NCI-H2081 treated with DMSO at 0.1 percent for 48 hours (cell line): ENCODE data around the gene VSTM2B.

ENCODE experiments used
- DNase-seq: peaks from one replicate; lab custom pipeline; 2025; lab: John Stamatoyannopoulos, UW

VSTM2B gene

DNA sequence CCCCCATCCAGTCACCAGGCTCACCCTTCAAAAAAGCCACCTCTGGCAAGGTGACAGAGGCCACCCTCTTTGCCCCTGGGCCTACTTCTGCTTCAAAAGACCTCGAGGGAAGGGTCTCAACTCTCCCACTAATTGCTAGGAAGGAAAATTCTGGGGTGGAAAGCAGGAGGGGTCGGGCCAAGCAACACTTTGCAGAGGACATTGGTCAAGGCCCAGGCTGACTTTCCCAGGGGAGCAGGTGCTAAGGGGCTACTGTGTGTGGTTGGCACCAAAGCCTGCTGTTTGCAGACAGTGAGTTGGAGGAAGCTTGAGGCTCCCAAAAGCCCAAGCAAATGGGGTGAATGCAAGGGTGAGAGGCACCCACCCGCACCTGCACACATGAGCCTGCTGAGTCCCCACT, 28.6 kb upstream of the VSTM2B start:
- no peak for DNase-seq

DNA sequence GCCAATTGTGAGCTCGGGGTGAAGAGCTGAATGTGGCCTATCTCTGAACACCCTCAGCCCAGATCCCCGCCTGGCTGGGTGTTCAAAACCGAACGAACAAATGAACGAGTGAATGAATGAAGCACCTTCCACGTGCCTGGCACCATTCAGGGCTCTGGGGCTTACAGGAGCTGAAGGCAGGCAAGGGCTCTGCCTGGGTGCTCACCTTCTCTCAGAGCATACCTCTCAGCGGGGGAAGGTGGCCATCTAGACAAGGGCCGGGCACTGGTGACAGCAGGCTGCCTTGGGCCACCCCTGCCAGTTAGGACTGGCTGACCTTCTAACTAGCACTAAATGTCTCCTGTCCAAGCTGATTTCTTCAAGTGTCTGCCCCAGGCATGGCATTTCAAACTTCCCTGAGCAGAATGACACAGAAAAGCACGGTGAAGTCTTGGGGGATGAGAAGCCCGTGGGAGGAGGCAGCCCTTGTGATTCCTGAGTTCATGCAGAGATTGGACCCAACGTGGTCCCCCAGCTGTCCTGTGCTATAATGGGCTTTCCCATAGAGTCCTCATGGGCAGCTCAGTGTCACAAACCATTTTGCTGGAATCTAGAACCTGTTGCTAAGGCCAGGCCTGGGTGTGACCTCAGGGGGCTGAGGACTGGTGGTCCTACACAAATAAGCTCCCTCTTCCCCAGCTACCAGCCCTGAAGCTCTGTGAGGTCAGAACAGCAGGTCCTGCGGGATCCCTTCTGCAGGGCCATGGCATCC, 27.9 kb upstream of the VSTM2B start:
- no peak for DNase-seq

DNA sequence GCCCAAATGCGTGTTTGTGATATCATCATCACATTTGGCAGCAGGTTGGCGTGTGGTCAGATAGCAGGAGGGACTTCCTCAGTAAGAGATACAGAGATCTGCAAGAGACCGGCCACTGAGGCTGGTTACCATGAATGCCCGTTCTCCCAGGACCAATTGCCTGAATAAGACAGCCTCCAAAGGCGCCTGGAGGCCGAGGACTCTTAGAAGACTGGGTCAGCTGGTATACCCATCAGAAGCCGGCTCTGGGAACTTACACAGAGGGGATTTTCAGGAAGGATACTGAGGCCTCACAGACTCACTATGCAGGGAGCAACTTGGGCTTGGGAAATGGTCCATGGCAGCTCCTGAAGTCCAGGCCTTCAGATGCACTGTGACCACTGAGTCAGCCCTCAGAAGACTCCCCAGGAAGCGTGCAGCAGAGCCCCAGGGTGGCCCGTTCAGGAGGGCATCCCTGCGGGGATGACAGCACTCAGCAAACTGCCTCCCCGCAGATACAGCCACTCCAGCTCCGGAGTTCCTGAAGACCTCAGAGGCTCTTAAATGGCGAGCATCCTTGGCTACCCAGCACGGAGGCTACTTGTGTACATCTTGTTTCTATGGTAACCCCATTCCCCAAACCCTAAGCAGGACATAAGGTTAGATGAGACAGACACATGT, 26.4 kb upstream of the VSTM2B start:
- DNase-seq = no peak

DNA sequence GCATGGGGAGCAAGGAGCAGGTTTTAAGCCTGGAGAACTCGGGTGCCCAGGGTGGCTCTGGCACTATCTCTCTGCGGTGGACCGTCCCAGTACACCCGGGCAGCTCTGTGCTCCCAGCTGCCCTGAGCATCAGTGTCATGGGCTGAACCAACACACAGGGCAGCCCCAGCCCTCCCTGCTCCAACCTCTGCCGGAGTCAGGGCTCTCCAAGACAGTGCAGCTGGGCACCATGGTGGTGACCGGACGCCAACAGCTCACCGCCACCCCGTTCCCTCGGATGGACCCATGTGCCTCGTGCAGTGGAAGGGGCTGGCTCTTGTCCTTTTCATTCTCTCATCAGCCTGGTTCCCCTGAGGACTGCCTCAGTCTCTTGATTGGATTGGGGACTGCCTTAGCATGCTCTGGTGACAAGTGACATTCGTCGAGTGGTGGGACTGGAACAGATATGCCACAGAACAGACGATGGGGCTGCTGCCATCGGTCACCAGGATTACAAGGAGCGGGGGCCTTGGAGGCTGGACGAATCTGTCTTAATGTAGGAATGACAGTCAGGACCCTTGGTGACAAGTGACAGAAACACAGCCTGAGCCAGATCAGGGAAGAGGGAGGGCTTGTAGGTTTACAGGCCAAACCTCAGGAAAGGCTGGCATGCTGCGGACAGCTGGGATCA, 25.7 kb upstream of the VSTM2B start:
- no peak for DNase-seq

DNA sequence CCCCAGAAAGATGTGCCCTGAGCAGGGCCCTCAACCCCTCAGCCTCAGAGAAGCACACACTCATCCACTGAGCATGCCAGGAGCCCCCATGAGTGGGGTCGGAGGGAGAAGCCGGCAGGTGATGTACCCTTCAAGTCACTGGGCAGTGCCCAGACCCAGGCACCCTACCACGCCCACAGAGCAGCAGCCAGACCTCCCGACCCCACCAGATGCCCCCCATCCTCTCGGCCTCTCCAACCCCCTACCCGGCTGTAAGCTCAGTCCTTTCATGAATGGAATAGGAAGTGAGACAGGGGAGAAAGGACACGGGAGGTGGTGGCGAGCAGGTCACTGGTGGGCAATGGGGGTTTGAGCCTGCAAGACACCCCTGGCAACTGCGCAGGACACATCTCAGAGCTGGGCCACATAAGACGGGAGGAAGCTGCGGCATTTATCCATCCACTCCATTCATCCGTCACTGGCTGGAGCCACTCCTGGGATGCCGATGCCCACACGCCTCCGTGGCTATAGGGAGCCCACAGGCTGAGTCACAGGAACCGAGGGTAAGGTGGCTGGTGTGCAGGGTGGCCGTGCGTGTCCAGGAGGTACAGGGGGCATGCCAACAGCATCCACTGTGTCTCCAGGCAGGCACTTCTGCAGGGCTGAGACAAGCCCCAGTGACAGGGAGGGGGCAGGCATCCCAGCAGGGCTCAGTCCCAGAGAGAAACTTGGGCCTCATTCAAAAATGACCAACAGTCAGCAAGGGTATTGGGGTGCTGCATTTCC, 23.8 kb upstream of the VSTM2B start:
- DNase-seq = no peak

DNA sequence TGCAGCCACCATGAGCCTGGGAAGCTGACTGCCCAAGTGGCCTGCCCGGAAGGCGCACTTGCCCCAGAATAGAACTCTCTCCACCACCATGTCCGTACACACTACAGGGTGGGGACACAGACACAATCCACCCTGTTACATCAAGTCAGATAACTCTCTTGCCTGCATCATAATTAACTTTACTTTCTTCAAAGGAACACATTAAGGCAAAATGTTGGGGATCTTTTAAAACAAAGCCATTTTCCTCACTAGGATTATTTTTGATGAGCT, 23.3 kb upstream of the VSTM2B start:
- no peak for DNase-seq

DNA sequence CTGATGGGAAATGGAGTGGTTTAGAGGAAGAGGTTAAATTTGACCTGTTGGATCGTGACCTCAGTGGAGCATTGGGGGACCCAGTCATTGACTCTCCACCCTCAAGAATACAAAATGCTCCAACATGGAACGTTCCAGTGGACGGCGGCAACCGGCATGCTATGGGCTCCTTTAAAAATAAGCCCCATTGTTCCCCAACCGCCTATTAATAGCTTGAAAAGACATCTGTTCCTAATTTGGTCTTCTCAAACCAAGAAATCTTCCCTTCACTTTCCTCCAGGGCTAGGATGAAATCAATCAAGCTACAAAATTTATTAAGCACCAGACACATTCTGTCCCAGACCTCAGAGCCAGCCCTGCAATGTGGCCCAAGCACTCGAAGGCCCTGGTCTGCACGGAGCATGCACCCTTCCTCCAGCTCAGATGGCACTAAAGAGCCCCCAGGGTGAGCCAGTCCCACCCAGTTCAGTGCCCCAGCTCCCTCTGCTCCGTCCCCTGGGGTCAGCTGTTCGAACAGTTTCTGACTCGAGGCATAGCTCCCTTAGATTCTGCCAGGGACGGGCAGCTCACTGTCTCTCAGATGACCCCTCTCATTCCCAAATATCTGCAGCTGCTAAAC, 22.5 kb upstream of the VSTM2B start:
- DNase-seq = no peak

DNA sequence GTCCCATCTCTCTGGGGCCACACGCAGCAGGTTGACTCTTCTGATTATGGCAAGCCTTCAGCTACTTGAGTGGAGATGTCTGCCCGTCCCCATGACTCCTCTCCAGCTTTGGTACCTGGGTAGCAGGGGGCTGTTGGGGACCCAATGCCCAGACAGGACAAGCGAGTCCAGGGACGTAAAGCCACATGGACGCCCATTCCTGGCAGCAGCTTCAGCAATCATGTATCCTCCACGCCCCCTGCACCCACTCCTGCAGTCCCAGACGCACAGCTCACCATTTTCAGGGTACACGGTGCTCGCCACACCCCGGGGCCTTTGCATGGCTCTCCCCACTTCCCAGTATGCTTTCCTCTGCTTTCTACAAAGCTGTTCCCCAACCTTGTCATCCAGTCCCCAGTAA, 22.0 kb upstream of the VSTM2B start:
- no peak for DNase-seq

DNA sequence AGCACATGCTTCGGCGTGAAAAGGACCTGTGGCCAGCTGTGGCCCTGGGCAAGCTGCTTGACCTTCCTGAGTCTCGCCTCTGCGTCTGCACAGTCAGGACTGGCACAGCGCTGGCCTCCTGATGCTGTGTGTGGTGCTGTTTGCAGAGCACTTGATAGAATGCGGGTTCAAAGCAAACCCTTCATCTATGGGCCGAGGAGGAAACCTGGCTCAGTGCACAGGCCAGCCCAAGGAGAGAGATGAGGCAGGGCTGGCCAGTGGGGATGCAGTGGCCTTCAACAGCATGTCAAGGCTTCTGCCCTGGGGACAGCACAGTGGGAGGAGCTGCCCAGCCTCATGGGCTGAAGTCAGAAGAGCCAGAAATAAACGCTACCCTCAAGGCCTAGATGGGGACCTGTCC, 21.3 kb upstream of the VSTM2B start:
- DNase-seq = no peak

DNA sequence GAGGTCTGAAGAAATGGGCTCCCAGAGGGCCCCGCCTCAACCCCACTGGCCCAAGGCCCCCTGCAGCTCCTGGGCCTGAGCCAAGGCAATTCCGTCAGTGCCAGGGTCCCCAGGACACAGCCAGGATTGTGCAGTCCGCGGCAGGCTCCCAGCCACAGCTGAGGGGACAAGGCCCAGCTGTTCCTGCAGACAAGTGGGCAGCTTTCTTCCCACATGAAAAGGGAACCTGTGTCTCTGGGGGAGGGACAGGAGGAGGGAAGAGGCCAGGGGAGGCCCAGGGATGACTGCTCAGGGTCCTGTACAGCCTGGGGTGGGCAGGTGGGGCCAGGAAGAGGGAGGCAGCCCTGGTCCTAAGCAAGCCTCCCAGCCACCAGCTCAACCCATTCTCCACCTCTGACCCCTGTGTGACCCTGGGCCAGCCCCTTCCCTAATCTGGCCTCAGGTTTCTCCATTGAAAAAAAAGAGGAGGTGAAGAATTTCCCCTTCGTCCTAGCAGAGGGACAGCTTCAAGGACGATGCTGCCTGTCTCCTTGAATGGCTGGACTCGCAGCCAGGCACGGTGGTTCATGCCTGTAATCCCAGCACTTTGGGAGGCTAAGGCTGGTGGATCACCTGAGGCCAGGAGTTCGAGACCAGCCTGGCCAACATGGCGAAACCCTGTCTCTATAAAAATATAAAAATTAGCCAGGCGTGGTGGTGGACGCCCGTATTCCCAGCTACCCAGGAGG, 20.5 kb upstream of the VSTM2B start:
- no peak for DNase-seq

DNA sequence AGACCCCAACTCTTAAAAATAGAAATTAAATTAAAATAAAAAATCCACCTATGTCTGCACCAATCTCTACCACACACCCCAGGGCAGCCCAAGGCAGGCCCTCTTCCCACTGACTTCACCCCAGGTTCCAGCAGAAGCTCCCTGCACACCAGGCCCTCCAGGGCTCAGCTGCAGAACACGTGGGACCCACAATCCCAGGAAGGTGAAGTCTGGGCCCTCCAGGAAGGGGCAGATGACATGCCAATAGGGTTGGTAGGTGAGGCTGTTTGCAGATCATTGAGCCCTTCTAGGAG, 19.2 kb upstream of the VSTM2B start:
- DNase-seq = no peak

DNA sequence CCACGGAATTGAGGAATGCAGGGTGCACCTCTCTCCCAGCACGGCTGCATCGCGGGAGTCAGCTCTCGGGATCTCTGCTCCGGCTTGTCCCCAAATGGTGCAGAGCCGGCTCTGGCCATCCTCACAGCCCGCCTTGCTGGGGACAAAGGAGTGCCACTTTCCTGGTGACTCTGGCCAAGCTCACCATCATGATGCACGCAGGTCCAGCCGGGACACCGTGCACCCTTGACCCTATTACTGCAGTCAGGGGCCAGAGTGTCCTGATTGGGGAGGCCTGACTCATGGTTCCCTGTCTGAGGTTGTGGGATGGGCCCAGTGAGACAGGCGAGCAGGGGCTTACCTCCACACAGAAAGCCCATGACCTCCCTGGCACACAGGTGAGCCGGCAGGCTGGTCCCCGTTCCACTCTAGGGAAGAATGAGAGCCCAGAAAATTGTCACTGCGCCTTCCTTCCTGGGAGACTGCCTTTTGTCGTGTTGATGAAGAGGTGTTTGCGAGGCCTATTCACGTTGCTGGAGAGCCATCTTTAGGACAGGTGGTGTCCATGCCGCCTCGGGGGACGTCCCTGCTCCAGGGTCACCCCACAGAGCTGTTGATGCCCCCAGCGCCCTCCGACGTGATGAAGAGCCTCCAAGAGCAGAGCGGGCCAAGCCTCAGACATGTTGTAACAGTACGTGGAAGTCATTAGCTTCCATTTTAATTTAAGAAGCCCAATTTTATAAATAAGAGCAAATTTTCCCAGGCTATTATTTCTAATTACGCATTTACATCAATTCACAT, 18.5 kb upstream of the VSTM2B start:
- DNase-seq = no peak

DNA sequence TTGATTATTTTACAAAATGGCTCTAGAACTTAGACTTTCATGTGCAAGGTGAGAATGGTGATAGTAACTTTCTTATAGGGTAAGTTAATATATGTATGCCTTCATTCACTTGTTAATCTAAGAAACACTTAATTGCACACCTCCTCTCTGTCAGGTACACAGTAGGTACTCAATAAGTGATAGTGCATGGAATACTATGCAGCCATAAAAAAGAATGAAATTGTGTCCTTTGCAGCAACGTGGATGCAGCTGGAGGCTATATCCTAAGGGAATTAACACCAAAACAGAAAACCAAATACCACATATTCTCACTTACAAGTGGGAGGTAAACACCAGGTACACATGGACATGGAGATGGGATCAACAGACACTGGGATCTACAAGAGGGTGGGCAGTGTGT, 17.6 kb upstream of the VSTM2B start:
- DNase-seq = no peak

DNA sequence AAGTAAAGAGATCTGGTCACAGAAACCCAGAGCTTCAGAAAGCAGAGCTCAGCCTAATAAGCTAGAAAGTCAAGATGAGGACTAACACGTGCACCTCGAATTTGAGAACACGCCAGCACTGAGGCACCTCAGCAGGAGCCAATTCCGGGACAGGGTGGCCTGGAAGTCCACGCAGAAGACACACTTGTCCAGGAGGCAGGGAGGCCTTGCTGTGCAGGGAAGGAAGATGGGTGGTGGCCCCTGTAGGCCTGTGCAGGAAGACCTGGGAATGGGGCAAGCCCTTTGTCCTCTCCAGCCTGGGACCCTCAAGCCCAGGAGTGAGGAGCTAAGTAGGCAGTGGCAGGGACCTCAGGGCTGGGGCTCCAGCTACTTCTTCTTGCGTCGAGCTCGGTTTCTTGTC, 16.3 kb upstream of the VSTM2B start:
- DNase-seq = no peak

DNA sequence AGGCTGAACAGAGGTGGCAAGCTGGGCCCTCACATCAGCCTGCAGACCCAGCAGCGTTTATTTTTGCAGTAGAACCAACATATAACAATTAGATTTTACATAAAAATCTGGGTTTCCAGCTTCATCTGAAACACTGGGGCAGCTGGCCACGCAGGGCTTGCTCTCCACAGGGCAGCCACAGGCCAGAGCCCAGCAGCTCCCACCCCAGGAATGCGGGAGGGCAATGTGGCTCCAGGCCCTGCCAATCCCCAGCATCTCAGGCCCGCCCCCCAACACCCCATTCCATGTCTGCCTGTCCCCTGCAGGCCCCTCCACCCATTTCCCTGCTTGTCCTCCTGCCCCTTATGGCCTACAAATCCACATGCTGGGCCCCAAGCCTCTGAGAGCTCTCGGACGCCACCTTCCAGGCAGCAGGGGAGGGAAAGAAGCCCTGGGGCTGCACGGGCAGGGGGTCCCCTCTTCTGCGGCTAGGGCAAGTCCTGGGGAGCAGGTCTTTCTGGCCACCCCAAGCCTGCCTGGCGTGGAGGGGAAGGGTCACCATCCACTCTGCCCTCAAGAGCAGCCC, 15.0 kb upstream of the VSTM2B start:
- no peak for DNase-seq

DNA sequence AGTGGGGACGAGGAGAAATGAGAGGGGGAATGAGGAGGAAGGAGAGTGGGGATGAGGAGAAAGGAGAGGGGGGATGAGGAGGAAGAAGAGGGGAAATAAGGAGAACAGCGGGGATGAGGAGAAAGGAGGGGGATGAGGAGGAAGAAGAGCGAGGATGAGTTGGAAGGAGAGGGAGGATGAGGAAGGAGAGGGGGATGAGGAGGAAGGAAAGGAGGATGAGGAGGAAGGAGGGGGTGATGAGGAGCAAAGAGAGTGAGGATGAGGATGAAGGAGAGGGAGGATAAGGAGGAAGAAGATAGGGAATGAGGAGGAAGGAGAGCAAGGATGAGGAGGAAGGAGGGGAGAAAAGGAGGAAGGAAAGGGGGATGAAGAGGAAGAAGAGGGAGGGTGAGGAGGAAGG, 14.0 kb upstream of the VSTM2B start:
- DNase-seq = no peak

DNA sequence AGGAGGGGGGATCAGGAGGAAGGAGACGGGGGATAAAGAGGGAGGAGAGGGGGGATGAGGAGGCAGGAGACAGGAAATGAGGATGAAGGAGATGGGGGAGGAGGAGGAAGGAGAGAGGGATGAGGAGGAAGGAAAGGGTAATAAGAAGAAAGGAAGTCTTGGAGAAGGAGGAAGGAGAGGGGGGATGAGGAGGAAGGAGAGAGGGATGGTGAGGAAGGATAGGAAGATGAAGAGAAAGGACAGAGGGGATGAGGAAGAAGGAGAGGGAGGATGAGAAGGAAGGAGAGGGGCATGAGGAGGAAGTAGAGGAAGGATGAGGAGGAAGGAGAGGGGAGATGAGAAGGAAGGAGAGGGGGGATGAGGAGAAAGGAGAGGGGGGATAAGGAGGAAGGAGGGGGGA, 13.0 kb upstream of the VSTM2B start:
- no peak for DNase-seq

DNA sequence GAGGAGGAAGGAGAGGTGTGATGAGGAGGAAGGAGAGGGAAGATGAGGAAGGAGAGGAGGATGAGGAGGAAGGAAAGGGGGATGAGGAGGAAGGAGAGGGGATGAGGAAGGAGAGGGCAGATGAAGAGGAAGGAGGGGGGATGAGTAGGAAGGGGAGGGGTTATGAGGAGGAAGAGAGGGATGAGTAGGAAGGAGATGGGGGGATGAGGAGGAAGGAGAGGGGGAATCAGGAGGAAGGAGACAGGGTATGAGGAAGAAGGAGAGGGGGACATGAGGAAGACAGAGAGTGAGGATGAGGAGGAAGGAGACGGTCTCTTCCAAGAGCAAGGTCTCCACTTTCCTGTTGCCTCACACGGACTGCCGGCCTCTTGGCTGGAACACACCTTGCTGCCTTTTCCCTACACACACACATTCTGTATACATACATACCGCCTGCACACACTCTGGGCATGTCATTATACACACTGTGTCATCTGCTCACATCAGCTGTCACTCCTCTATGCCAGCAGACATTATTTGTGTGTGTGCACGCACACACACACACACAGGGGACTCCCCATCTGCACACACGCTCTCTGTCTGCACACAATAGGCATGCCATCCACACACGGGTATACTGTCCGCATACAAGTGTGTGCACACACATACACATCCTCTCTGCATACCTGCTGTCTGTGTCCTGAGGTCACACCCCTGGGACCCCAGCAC, 11.1 kb upstream of the VSTM2B start:
- DNase-seq = no peak

DNA sequence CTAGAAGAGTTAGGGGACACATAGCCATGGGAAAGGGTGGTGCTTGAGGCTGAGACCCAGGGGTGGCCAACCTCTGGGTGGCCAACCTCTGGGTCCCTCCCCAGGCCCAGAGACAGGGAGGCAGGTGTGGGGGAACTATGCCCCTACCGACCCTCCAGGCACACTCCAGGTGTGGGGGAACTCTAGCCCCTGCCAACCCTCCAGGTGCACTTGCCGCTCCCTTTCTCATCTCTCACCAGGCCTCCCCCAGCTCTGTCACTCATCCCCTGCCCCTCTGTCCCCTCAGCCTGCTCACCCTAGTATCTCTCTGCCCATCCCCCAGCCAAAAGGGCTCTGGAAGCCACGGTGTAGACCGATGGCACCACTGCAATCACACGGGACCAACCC, 10.6 kb upstream of the VSTM2B start:
- DNase-seq = no peak

DNA sequence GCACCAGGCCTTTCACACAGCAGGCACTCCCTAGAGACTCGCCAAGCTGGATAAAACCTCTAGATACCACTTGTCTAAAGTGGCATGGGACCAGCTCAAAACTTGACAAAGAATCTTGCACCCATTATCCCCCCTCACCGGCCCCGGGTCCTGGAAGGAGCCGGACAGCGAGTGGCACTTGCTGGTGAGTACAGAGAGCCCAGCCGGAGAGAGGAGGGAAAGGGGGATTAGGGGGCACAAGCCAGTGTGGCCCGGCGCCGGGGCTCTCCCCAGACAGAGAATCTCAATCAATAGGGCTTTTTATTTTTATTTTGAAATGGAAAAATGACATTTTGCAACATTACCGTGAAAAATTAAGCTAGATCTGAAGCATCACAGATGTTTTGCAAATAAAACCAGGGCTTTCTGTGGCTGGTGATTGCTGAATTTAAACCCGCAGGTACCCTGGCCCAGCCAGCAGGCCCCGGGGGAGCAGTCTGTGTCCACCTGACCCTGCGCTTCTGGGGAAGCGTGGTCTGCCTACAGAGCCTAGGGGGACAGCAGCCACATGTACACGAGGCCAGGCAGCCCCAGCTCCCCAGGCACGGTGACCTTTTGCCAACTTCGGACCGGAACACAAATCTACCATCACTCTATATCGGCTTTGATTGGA, 10.0 kb upstream of the VSTM2B start:
- no peak for DNase-seq
